Fibroblast of lung (primary cell): Measurements from ENCODE around the gene SMG7.

Experiments used
- EZH2 ChIP-seq: IDR thresholded peaks from 2 replicates; pipeline ENCODE4 v1.5.1; 2012; ENCODE audit warnings: low read length, control low read depth, mild to moderate bottlenecking; ENCODE audit errors: missing control alignments
- TF ChIP-seq, protein P1 (sequence below), 2 donors: IDR thresholded peaks in 1 of 2; conservative IDR thresholded peaks in 1 of 2; 1 replicate in 1 of 2; 2 replicates in 1 of 2; pipeline ENCODE4 v1.5.1; 2011 to 2012; ENCODE audit warnings: low read length in 2 of 2, control low read depth in 1 of 2, inconsistent platforms in 1 of 2, low read depth in 1 of 2, mild to moderate bottlenecking in 1 of 2

DNA sequence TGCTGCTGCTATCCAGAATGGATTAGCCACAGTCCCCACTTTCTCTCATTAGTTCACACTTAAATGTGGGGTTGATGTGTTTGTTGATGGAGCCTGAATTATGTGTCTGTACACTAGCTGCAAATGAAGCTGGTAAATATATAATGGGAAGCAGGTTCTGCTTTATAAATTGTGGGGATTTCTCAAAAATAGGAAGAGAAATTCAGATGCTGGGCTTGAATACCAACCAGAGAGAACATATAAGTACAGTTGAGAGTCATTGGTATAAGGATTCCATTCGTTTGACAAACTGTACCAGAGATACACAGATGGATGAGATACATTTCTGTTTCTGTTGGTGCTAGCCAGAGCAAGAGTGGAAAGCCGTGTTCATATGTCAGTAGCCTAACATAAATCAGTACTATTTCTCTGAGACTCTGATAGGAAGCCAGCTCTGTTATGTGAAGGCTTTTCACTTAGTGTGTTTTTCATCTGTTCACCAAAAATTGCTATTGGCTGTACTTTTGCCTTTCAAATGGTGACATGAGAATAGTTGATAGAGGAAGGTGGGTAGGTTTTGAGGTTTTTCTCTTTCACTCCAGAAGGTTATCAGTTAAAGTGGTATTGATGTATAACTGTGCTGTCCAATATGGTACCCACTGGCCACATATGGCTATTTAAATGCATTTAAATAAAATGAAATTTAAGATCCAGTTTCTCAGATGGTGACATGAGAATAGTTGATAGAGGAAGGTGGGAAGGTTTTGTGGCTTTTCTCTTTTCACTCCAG is 15.6 kb downstream of the SMG7 start:
- TF ChIP-seq, protein P1, sequence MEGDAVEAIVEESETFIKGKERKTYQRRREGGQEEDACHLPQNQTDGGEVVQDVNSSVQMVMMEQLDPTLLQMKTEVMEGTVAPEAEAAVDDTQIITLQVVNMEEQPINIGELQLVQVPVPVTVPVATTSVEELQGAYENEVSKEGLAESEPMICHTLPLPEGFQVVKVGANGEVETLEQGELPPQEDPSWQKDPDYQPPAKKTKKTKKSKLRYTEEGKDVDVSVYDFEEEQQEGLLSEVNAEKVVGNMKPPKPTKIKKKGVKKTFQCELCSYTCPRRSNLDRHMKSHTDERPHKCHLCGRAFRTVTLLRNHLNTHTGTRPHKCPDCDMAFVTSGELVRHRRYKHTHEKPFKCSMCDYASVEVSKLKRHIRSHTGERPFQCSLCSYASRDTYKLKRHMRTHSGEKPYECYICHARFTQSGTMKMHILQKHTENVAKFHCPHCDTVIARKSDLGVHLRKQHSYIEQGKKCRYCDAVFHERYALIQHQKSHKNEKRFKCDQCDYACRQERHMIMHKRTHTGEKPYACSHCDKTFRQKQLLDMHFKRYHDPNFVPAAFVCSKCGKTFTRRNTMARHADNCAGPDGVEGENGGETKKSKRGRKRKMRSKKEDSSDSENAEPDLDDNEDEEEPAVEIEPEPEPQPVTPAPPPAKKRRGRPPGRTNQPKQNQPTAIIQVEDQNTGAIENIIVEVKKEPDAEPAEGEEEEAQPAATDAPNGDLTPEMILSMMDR (conservative IDR thresholded peaks at IDR 0.05 in 1 of 2, IDR thresholded peaks at IDR 0.05 in 1 of 2; ENCODE audit: low read depth in 1 of 2, low read length in 2 of 2), result no peak
- TF ChIP-seq EZH2, result no peak
